HG03066 (cell line): ENCODE results near the gene COX19.

Source experiments
- ATAC-seq: cut with Tn5 transposase; IDR thresholded peaks from one replicate; pipeline ENCODE4 v1.9.1; 2021; ENCODE audit warnings: low read depth; ENCODE audit not compliant: unreplicated experiment

Gene COX19, protein sequence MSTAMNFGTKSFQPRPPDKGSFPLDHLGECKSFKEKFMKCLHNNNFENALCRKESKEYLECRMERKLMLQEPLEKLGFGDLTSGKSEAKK

GRCh38 chr7:974820-975681 lies at the start of gene COX19:
COX19 (minus strand) TSS chr7:975549; CDS start chr7:975509, 40 bp downstream.
- ATAC-seq, result peak; percentile 71

GRCh38 chr7:1024331-1024841 lies 49.0 kb upstream of the COX19 start:
- peak; percentile 58 for ATAC-seq

DNA sequence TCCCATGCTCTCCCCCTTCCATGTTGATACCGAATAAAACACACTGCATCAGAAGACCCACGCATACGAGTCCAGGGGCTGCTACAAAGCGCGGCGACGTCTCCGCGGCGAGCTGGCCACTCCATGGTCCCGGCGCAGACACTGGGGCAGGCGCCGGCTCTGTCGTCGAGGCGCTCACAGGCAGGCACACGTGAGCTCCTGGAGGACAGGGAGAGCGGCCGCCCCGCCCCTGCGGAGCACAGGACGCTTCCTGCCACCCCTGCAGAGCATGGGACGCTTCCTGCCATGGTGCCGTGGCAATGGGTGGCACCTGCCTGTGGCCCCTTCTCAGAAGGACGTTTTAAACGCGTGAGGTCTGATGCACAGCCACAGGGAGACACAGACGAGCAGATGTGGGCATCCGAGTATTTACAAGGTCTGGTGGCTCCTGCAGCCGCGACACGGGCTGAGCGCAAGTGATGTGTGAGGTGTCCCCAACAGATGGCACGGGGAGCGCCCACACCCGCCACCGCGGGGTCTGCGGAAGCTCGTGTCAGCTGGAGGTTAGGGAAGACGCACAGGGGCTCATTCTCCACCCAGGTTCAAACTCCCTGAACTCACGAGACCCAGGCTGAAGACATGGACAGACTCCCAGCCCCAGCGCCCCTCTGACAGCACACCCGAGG lies 47.6 kb upstream of the COX19 start:
- no peak for ATAC-seq

DNA sequence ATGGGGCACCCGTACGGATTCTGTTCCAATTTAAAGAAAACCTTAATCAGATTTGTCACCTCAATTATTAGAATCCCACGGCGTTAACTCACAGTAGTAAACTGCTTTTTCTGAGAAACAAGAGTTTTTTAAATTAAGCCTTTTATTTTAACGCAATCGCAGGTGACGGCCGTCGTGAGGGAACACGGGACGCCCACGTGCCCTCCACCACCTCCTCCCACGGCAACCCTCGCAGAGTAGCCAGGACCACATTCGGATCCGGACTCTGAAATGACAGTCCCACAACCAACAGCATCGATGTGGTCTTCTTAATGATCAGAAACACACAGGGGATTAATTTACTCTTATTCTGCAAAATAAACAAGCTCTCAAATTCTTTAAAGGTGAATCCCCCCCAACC lies 47.0 kb upstream of the COX19 start:
- ATAC-seq, result no peak

DNA sequence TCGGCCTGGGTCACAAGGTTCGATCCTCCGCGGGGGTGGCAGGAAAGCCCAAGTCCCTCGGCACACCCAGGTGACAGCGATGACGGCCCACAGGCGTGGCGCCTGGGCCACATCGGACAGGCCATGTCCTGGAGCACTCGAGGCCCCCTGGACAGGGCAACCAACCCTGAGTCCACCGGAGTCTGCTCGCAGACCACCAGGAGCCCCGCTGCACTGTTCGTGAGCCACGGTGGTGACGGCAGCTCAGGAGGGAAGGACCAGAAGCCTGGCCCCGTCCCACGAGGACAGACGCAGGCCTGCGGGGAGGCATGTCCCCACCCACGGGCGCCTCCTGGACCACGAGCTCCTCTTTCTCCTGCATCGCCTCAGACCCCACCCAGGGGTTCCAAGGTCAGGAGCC lies 46.6 kb upstream of the COX19 start:
- ATAC-seq, result no peak

GRCh38 chr7:1021366-1021765 lies 46.0 kb upstream of the COX19 start:
- ATAC-seq, result no peak

DNA sequence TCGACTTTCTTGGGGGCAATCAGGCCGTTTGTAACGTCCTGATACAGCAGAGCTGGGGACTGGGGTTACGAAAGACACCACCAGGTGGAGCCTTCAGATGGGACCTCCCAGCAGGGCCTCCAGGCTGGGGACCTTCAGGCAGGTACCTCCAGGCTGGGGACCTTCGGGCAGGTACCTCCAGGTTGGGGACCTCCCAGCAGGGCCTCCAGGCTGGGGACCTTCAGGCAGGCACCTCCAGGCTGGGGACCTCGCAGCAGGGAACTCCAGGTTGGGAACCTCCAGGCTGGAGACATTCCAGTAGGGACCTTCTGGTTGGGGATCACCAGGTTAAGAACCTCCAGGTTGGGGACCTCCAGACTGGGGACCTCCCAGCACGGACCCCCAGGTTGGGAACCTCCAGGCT lies 45.5 kb upstream of the COX19 start:
- no peak for ATAC-seq

GRCh38 chr7:1019789-1020610 lies 44.7 kb upstream of the COX19 start:
- ATAC-seq, result no peak

- ATAC-seq, result no peak
Observed at GRCh38 chr7:1019255-1019785, 44.0 kb upstream of the COX19 start.

GRCh38 chr7:1018334-1018695 lies 43.0 kb upstream of the COX19 start:
- no peak for ATAC-seq

- ATAC-seq, result no peak
Observed at GRCh38 chr7:1017586-1018333, 42.4 kb upstream of the COX19 start.

DNA sequence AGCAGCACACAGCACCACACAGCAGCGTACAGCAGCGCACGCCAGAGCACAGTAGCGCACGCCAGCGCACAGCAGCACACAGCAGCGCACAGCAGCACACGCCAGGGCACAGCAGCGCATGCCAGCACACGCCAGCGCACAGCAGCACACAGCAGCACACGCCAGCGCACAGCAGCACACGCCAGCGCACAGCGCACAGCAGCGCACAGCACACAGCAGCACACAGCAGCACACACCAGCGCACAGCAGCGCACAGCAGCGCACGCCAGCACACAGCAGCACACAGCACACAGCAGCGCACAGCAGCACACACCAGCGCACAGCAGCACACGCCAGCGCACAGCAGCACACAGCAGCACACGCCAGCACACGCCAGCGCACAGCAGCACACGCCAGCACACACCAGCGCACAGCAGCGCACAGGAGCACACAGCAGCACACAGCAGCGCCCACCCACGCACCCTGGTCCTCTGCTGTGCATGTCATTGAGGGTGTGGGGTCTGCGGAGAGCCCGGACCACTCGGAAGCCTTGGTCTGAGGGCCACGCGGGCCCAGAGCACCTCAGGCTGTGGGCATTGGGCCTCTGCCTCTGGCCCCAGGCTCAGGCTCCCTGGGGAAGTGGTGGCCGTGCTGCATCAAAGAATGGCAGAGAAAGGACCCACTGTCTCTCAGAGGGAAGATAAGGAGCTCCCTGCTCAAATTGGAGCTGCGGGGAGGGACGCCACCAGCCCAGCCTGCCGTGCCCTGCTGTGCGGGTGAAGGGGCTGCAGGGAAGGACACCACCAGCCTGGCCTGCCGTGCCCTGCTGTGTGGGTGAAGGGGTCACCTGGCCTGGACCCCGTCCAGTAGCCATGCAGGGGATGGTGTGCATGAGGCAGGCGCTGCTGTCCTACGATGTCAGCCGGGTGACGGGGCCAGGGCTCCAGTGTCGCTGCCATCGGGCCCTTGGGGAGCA lies 41.5 kb upstream of the COX19 start:
- no peak for ATAC-seq

GRCh38 chr7:1015196-1016121 lies 40.1 kb upstream of the COX19 start:
- ATAC-seq, result no peak

GRCh38 chr7:1014681-1015080 lies 39.3 kb upstream of the COX19 start:
- no peak for ATAC-seq

- no peak for ATAC-seq
Observed at GRCh38 chr7:1013581-1013980, 38.2 kb upstream of the COX19 start.

DNA sequence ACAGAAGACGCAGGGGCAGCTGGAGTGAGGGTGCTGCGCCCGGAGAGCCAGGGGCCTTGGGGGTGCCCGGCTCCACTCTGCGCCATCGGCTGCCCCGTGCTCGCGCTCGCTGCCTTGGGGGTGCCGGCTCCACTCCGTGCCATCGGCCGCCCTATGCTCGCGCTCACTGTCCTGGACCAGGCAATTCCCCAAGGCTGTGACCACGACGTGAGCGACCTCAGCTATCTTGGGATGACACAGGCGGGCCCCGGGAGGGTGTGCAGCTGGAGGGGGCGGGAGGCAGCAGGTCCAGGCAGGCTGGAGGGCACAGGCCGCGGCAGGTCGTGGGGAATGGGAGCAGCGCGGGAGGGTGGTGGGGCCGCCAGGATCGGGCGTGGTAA lies 37.4 kb upstream of the COX19 start:
- ATAC-seq, result no peak

GRCh38 chr7:1012004-1012715 lies 36.8 kb upstream of the COX19 start:
- no peak for ATAC-seq
